Measurements from ENCODE around the gene UACA.

GRCh38 chr15:70729164-70729563, 34.2 kb downstream of the UACA start:
- TF ChIP-seq CTCF (IDR thresholded peaks at IDR 0.05; ENCODE audit: poor library complexity): no peak
- TF ChIP-seq EZH2 (IDR thresholded peaks at IDR 0.05; ENCODE audit: borderline replicate concordance): no peak
- TF ChIP-seq EZH2phosphoT487 (IDR thresholded peaks at IDR 0.05; ENCODE audit: low read depth, severe bottlenecking, unreplicated experiment): no peak

All from hepatocyte (in vitro differentiated cells).